NB4 (cell line): ENCODE results near the gene ZC3H12A.

Experiments
- DNase-seq: peaks from one replicate; pipeline ENCODE4 v3.0.0; 2010; ENCODE audit warnings: low read depth
- H3K4me3 ChIP-seq: one replicate; pipeline ENCODE4 v1.5.1; 2011; ENCODE audit warnings: mild to moderate bottlenecking, low read depth, low read length, moderate library complexity
- CTCF ChIP-seq: IDR thresholded peaks from one replicate; pipeline ENCODE4 v1.5.1; 2012; ENCODE audit warnings: low read depth, low read length
- MAX ChIP-seq: IDR thresholded peaks from 2 replicates; pipeline ENCODE4 v1.6.1; 2011; ENCODE audit warnings: low read depth, low read length
- MYC ChIP-seq: IDR thresholded peaks from 2 replicates; pipeline ENCODE4 v1.6.1; 2011; ENCODE audit warnings: low read depth, low read length
- POLR2A ChIP-seq: IDR thresholded peaks from 2 replicates; pipeline ENCODE4 v1.6.1; 2011; ENCODE audit warnings: mild to moderate bottlenecking; ENCODE audit not compliant: insufficient read length; ENCODE audit errors: extremely low read depth

The ZC3H12A gene

GRCh38 chr1:37481289-37482003 lies 7.1 kb downstream of the ZC3H12A start:
- DNase-seq = peak; percentile 66
- TF ChIP-seq MYC (no peak), MAX (no peak), POLR2A (no peak), CTCF (no peak)
- no peak overlapping the region for H3K4me3 ChIP-seq

GRCh38 chr1:37482004-37482785 lies 7.8 kb downstream of the ZC3H12A start:
- TF ChIP-seq MYC (no peak), POLR2A (no peak), MAX (no peak), CTCF (no peak)
- H3K4me3 ChIP-seq = no peak overlapping the region
- DNase-seq = no peak

- TF ChIP-seq MYC = no peak
- TF ChIP-seq MAX = no peak
- TF ChIP-seq POLR2A = no peak
- no peak for TF ChIP-seq CTCF
- no peak for DNase-seq
- H3K4me3 ChIP-seq = no peak overlapping the region
These were observed 8.7 kb downstream of the ZC3H12A start for GRCh38 chr1:37482796-37483744.

- no peak overlapping the region for H3K4me3 ChIP-seq
- no peak for TF ChIP-seq MYC
- no peak for DNase-seq
These were observed 9.4 kb downstream of the ZC3H12A start for GRCh38 chr1:37483785-37484184.

- no peak for TF ChIP-seq MYC
- no peak for TF ChIP-seq MAX
- no peak for TF ChIP-seq CTCF
- no peak for TF ChIP-seq POLR2A
- no peak overlapping the region for H3K4me3 ChIP-seq
- no peak for DNase-seq
These were observed 10.1 kb downstream of the ZC3H12A start for GRCh38 chr1:37484325-37485051.
